Activated CD8-positive, alpha-beta memory T cell treated with anti-CD3 and anti-CD28 coated beads, Interleukin-2, amount 50 U/mL, for 1 hour (primary cell): ENCODE results near the gene USP46.

Experiments
- DNase-seq: peaks from one replicate; pipeline ENCODE4 v3.0.0-alpha.2; 2020; ENCODE audit errors: extremely low read depth

USP46 gene

DNA sequence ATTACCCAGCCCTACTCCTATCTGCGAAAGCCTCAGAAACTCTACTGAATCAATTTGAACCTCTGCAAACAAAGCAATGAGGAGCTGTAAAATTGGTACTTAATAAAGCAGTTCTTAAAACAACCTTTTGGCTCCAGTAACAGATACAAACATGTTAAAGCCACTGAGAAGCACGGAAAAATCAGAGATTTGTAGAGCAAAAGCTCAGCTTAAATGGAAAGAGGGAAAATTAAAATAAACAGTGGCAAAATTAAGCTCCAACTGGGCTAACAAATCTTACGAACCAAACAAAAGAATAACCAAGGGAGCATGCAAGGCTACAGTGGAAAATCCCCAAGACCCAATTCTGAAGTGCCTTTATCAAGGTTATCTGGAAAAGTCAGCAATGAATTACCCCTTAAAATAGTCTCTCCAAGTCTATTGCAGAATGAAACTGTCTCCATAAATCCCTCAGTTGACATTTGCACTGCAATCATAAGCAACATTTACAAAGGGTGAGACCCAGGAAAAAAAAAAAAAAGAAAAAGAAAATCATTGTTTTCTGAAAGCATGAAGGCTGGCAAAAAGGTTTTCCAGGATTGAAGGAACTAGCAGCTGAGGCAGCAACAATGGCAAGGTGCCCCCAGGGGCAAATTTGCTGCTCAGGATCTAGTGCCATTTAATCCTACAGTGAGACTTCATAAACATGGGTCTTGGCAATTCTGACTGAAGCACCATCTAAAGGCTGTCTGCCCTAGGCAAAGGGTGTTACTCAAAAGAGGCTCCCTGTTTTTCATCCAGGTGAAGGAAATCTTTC is 40.1 kb downstream of the USP46 start:
- DNase-seq = no peak

DNA sequence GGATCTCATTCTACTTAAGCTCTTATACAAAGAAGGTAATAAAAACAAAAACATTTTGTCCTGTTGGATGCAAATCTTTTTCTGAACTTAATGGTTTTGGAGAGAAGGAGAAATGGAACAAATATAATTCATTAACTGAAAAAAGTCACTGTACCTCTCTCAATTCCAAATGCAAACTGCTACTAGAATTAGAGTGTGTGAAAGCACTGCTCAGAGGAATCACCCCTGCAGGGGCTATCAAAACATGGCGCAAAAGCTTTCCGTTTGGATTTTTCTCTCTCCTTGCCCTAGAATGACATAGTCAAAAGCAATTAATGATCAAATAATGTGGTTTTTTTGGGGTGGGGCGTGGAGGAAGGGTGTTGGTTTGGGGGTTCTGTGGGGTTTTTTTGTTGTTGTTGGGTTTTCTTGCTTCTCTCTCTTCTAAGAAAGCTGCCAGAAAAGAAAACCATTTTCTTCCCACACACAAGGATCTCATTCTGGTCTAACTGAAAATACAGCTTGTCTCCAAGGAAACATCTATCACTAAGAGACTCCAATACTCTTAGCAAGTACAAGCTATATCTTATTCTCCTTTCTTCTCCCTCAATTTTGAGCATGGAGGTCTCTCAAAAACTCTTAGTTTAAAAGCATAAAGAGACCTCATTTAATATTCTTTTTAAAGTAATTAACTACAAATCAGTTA is 41.6 kb downstream of the USP46 start:
- DNase-seq = no peak

GRCh38 chr4:52614241-52614640 is 44.9 kb downstream of the USP46 start:
- DNase-seq = no peak

DNA sequence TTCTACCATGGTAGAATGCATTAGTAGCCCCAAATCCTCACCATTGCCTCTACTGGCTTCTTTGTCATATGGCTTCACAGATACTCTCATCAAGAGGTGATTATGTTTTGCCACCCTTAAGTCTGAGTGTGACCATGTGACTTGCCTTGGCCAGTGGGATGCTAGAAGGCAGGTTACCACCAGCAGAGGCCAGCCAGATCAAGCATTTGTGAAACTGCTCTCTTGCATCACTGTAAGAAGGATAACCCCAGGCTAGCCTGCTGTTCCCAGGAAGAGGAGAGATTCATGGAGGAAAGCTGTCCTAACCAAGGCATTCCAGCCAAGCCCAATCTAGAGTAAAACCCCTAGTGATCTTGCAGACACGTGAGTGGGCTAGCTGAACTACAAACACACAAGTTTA is 46.8 kb downstream of the USP46 start:
- DNase-seq = no peak

- no peak for DNase-seq
These were observed 48.0 kb downstream of the USP46 start for GRCh38 chr4:52611030-52611555.

GRCh38 chr4:52606726-52607125 is 52.4 kb downstream of the USP46 start:
- no peak for DNase-seq

GRCh38 chr4:52606040-52606439 is 53.1 kb downstream of the USP46 start:
- DNase-seq = no peak

DNA sequence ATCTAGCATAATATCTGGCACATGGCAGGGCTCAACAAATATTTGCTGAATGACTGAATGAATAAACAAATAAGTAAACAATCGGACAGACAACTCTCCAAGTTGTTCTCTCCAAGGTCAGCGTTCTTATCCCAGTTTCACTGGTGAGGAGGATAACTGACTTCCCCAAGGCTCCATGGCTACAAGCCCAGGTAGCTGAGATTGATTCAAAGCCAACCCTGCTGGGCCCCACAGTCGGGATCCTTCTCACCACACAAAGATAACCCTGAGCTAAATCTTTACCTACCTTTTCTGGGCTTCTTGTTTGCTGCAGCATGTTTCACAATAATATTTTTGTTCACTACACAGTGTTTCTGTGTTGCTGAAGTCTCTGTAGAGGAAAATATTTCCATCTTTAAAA is 54.9 kb downstream of the USP46 start:
- no peak for DNase-seq

DNA sequence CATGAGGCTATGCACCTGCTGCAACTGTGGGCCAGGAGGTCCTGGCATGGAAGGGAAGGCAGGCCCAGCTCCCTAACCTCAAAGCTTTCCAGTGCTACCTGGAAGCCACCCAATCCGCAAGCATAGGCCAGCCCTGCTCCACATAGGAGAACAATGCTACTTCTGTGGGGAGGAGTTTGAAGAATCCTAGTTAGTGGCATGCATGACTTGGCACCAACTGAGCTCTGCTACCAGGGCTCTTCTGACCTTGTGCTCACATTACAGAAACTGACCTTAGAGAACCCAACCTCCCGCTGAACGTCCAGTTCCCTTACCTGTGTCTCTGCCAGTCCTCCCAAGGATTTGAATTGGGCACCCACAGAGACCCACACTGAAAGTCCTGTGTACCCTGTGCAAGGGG is 58.8 kb downstream of the USP46 start:
- DNase-seq = no peak

DNA sequence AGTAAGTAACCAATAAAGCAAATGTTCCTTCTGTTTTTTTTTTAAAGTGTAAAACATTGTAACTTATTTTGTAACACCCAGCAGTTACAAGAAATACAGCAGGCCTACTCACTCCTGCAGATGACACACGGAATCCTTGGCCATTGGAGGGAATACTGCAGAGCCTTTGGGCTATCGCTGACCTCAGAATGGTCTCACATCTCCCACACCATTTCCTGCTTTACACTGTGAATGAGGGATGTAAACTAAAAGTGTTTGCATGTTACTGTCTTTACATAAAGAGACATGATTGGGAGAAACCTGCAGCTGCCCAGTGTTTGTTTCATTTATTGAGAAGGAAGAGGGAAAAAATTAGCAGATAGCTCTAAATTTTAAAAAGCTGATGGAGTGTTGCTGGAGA is 64.1 kb downstream of the USP46 start:
- DNase-seq = no peak

- no peak for DNase-seq
These were observed 66.8 kb downstream of the USP46 start for GRCh38 chr4:52592287-52592686.

DNA sequence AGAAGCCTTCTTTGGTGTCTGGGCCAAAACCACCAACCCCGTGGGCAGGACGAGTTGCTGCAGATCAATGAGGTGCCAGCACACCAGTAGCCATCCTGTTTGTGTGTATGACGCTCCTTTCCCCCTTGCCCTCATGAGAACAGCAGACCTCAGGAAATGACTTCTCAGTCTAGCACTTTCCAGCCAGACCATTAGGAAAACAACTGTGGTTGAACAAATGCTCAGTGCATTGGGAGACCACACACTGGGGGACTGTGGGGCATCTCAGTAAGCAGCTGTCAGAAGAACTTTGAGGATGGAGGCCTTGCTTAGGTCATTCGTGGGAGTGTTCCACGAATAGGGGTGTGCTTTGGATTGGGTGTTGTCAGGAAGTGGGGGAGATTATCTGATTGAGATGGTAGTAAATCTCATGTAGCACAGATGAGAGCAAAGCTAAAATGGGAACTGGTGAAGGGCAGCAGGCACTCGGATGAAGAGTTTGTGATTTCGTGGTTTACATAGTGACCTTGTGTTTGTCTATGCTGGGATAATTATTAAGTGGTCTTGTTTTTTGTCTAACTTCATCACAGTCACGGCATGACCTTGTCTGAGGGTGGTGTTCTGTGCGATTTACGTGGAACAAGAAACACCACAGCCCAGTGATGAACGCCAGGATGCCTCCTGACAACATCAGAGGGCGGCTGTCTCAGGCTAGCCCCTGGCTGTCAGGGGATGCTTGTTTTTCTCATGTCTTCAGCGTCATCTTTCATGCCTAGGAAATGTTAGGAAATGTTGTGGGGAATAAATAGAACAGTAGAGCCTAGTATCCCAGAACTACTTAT is 70.1 kb downstream of the USP46 start:
- no peak for DNase-seq

- DNase-seq = no peak
These were observed 71.0 kb downstream of the USP46 start for GRCh38 chr4:52588097-52588496.

DNA sequence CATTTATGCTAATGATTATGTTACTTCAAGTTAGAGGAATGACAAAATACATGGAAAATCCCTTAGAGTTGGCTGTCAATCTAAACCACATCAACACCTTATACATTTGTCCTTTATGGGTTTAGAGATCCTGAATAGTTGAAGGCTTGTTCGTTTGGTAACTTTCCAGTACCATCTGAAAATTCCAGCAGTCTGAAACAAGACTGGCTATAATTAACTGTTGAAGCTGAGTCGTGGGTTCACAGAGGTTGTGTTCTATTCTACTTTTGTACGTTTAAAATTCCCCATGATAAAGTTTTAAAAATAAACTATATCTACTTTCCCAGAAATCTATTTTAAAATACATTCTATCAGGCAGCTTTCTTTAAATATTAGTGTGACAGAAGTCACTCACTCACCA is 73.0 kb downstream of the USP46 start:
- DNase-seq = no peak

- no peak for DNase-seq
These were observed 73.7 kb downstream of the USP46 start for GRCh38 chr4:52585379-52585778.

GRCh38 chr4:52579602-52580272 is 79.4 kb downstream of the USP46 start:
- no peak for DNase-seq

- DNase-seq = no peak
These were observed 80.2 kb downstream of the USP46 start for GRCh38 chr4:52578951-52579350.

- DNase-seq = no peak
These were observed 81.5 kb downstream of the USP46 start for GRCh38 chr4:52577624-52577962.

- no peak for DNase-seq
These were observed 82.0 kb downstream of the USP46 start for GRCh38 chr4:52576961-52577623.

DNA sequence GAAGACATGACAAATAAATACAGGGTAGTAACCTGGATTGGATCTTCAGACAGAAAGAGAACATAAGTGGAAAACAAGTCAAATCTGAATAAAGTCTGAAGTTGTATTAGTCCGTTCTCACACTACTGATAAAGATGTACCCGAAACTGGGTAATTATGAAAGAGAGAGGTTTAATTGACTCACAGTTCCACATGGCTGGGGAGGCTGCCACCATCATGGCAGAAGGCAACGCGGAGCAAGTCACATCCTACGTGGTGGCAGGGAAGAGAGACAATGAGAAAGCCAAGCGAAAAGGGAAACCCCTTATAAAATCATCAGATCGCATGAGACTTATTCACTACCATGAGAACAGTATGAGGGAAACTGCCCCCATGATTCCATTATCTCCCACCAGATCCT is 82.8 kb downstream of the USP46 start:
- DNase-seq = no peak

- no peak for DNase-seq
These were observed 83.7 kb downstream of the USP46 start for GRCh38 chr4:52575406-52575805.
